Measurements from ENCODE around the gene TH.

DNA sequence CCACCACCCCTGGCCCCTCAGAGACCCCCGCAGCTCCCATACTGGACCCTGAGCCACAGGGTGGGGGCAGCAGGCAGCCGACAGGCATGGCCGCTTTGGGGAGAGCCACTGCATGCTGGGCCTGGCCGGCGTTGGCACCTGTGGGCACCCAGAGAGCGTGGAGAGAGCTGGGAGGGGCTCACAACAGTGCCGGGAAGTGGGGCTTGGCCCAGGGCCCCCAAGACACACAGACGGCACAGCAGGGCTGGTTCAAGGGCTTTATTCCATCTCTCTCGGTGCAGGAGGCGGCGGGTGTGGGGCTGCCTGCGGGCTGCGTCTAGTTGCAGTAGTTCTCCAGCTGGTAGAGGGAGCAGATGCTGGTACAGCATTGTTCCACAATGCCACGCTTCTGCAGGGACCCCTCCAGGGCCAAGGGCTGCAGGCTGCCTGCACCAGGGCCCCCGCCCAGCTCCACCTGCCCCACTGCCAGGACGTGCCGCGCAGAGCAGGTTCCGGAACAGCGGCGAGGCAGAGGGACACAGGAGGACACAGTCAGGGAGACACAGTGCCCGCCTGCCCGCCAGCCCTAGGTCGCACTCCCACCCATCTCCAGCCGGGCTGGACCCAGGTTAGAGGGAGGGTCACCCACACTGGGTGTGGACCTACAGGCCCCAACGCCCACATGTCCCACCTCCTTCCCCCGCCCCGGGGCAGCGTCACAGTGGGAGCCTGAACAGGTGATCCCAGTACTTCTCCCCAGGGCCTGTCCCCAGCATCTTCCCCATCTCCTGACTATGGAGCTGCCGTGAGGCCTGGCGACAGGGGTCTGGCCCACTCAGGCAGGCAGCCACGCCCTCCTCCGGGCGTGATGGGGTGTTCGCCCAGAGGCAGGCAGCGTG lies 11.8 kb downstream of the TH start:
- TF ChIP-seq CTCF (IDR thresholded peaks at IDR 0.05) (no peak), POLR2A (IDR thresholded peaks at IDR 0.05) (no peak), POLR2AphosphoS5 (IDR thresholded peaks at IDR 0.05) (no peak), EP300 (IDR thresholded peaks at IDR 0.05) (no peak)

All from suprapubic skin (tissue), 4 donors.